Ovary (tissue), 9 donors: ENCODE measurements around the gene ROR2. TPM values are rescaled to one million over a fixed set of nuclear protein-coding genes. Genes with fewer than 3 reads are reported as not detected.
"Not testable (repeated sequence)": the region's sequence is repeated elsewhere in the genome, so short reads cannot be mapped to it uniquely, and the experiment has no call there.

ENCODE experiments used
- DNase-seq, 5 donors: peaks; one replicate each; pipeline ENCODE4 v3.0.0-alpha.2; 2019 to 2020
- H3K27ac ChIP-seq, 2 donors: fragments of 200-600 bp; one replicate each; pipeline versions ENCODE4 v1.5.1 to v1.8.0; 2019 to 2022
- H3K27me3 ChIP-seq: fragments of 200-600 bp; one replicate; pipeline ENCODE4 v1.8.0; 2022
- H3K36me3 ChIP-seq: fragments of 200-600 bp; sonication (generic); one replicate; pipeline ENCODE4 v1.5.1; 2019
- H3K4me1 ChIP-seq: one replicate; pipeline ENCODE4 v1.8.1; 2013; ENCODE audit warnings: mild to moderate bottlenecking, moderate library complexity; ENCODE audit not compliant: insufficient read depth
- H3K4me3 ChIP-seq: fragments of 200-600 bp; sonication (generic); one replicate; pipeline ENCODE4 v1.5.1; 2017
- H3K9me3 ChIP-seq, 2 donors: fragments of 200-600 bp in 1 of 2; sonication (generic) in 1 of 2; one replicate each; pipeline versions ENCODE4 v1.5.1 to v1.8.1; 2013 to 2019; ENCODE audit warnings: mild to moderate bottlenecking in 1 of 2, moderate library complexity in 1 of 2
- EP300 ChIP-seq: sonication (generic); formaldehyde crosslinking; IDR thresholded peaks from one replicate; pipeline ENCODE4 v1.6.1; 2017; ENCODE audit warnings: antibody characterized with exemption
- POLR2A ChIP-seq: fragments of 450-650 bp; IDR thresholded peaks from one replicate; pipeline ENCODE4 v1.6.1; 2017; ENCODE audit warnings: antibody characterized with exemption, mild to moderate bottlenecking, moderate library complexity
- WGBS, 3 donors: extraction: QIAGEN DNeasy Blood & Tissue Kit in 1 of 3; methylation state at CpG; one replicate each; pipeline versions ENCODE4 v1.1.5 to v1.1.7; 2013 to 2017; 5-methylcytosine and 5-hydroxymethylcytosine counted together
- intact Hi-C, 4 donors: fragments of 100-400 bp; cut with DNase I; formaldehyde crosslinking; loops; one replicate each; pipeline versions ENCODE4 v1.11.0 to v1.15.1; 2022 to 2023
- polyA plus RNA-seq, 2 donors: library from polyadenylated mRNA; stranded (reverse); fragments of 200-250 nt in 1 of 2; fragments of 350-450 nt in 1 of 2; fragmentation: Illumina TruSeq in 1 of 2; extraction: RNeasy Lipid Tissue Mini Kit (QIAGEN cat#74804) in 1 of 2; gene quantifications; one replicate each; pipeline ENCODE4 v1.2.3, GENCODE V29; 2013 to 2014
- total RNA-seq, 7 donors: library from RNA; depleted of rRNA in 2 of 7; stranded (reverse); fragments of >200 nt in 2 of 7; fragmentation: NEBNext Ultra II Directional in 3 of 7; extraction: Animal tissue kit (Norgen Biotek cat#: 25700) in 3 of 7; gene quantifications; one replicate each; pipeline versions ENCODE4 v1.1.0 to v1.2.4, GENCODE V29; 2016 to 2023
- TF ChIP-seq, protein P1 (sequence below), 3 donors: fragments of 450-650 bp in 2 of 3; fragments of 200-600 bp in 1 of 3; IDR thresholded peaks; one replicate each; pipeline versions ENCODE4 v1.5.1 to v1.8.0; 2016 to 2022; ENCODE audit warnings: antibody characterized with exemption in 3 of 3, mild to moderate bottlenecking in 1 of 3
- donor health status: DM: no; HTN: no; CAD: no; lungs with moderate emphysema.
- donor health status: DM: no; HTN: no; CAD: no.
- donor health status: Bipolar disorder and iron deficiency.
- donor health status: DM: yes; HTN: yes; CAD: no.
- donor health status: DM: no; HTN: no; CAD: no.
- donor health status: DM: yes; HTN: yes; CAD: no.

ROR2 gene
- total and polyA plus RNA-seq, 9 donors = 11.4 to 35.5 (median 27.7) TPM

DNA sequence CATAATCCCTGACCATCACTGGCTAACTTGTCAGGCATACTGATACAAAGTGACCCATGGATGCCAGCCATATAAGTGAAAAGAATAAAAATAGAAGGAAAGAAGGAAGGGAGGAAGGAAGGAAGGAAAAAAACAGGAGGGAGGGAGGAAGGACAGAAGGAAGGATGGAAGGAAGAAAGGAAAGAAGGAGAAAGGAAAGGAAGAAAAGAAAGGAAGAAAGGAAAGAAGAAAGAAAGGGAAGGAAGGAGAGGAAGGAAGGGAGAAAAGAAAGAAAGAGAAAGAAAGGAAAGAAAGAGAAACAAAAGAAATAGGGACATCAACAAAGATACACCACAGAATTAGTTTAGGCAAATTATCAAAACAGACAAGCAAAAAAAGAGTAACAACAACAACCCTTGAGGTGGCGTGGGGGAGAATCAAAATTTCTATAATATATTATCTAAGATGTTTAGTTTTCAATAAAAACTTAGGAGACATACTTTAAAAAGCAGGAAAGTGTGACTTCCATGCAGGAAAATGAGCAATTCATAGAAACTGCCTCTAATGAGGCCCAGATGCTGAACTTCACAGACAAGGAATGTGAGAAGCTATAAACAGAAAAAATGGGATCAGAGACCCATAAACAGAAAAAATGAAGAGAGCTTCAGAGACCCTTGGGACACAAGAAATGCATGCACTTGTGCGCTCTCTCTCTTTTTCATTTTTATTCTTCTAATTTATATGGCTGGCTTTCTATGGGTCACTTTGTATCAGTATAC lies 430.3 kb downstream of the ROR2 start:
- WGBS, 3 donors = 72 to 80% (median 76%) methylated on average over 2 of the region's 2 CpGs
- H3K4me1 ChIP-seq = peaks cover 2% of the 10 kb centered on the region
- no peaks in the 10 kb centered on the region for H3K9me3 ChIP-seq
- no peak for TF ChIP-seq EP300
- TF ChIP-seq, protein P1, sequence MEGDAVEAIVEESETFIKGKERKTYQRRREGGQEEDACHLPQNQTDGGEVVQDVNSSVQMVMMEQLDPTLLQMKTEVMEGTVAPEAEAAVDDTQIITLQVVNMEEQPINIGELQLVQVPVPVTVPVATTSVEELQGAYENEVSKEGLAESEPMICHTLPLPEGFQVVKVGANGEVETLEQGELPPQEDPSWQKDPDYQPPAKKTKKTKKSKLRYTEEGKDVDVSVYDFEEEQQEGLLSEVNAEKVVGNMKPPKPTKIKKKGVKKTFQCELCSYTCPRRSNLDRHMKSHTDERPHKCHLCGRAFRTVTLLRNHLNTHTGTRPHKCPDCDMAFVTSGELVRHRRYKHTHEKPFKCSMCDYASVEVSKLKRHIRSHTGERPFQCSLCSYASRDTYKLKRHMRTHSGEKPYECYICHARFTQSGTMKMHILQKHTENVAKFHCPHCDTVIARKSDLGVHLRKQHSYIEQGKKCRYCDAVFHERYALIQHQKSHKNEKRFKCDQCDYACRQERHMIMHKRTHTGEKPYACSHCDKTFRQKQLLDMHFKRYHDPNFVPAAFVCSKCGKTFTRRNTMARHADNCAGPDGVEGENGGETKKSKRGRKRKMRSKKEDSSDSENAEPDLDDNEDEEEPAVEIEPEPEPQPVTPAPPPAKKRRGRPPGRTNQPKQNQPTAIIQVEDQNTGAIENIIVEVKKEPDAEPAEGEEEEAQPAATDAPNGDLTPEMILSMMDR (IDR thresholded peaks at IDR 0.05) = no peak
- no peak for TF ChIP-seq POLR2A
- H3K27me3 ChIP-seq = no peaks in the 10 kb centered on the region
- no peak for DNase-seq
- H3K36me3 ChIP-seq = no peaks in the 10 kb centered on the region
- H3K4me3 ChIP-seq = no peak overlapping the region
- no peak overlapping the region for H3K27ac ChIP-seq
- intact Hi-C loops = no loop called here

DNA sequence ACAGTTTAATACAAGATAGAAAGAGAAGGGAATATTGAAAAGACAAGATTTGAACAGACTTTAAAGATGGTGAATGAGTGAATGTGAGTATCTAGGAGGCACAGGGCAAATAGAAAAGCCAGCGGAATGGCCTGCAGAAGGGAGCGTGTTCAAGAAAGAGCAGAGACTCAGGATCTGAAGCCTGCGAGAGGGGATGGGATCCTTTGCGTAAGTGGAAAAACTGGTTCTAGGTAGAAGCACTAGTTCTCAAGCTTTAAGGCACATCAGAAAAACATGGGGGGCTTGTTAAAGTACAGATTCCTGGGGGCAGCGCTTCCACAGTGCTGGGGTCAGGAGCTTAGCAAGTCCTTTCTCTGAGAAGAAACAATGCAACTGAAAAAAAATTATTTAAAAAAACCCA lies 431.6 kb downstream of the ROR2 start:
- DNase-seq = no peak
- TF ChIP-seq, protein P1 (IDR thresholded peaks at IDR 0.05) = no peak
- TF ChIP-seq POLR2A = no peak
- no peak for TF ChIP-seq EP300
- H3K27ac ChIP-seq = no peak overlapping the region
- H3K27me3 ChIP-seq = no peaks in the 10 kb centered on the region
- H3K4me3 ChIP-seq = no peak overlapping the region
- H3K4me1 ChIP-seq = peaks cover 2% of the 10 kb centered on the region
- intact Hi-C loops = no loop called here
- no peaks in the 10 kb centered on the region for H3K36me3 ChIP-seq
- H3K9me3 ChIP-seq = no peaks in the 10 kb centered on the region
- 94 to 97% (median 96%) methylated on average over 5 of the region's 5 CpGs for WGBS, 3 donors

DNA sequence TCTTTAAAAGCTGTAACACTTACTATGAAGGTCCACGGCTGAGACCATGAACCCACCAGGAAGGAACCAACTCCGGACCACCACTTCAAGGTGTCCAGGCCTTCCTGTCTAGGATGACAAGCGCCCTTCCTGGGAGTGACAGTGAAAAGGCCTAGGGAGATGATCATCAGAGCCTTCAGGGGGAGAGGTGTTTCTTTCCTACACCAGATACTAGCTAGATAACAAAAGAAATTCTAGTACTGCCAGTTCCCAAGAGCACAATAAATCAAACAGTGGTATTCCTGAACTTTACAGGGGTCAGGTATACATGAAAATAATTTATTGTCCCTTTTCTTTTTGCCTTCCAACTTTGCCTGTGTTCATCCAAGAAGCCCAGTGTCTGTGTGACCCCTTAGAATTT lies 432.2 kb downstream of the ROR2 start:
- Histone ChIP-seq H3K4me3 (no peak overlapping the region), H3K27me3 (no peaks in the 10 kb centered on the region), H3K9me3 (no peaks in the 10 kb centered on the region), H3K36me3 (no peaks in the 10 kb centered on the region), H3K4me1 (peaks cover 2% of the 10 kb centered on the region), H3K27ac (no peak overlapping the region)
- WGBS, 3 donors = 53 to 74% (median 65%) methylated on average over 3 of the region's 3 CpGs
- intact Hi-C loops = no loop called here
- no peak for DNase-seq
- TF ChIP-seq EP300 = no peak

DNA sequence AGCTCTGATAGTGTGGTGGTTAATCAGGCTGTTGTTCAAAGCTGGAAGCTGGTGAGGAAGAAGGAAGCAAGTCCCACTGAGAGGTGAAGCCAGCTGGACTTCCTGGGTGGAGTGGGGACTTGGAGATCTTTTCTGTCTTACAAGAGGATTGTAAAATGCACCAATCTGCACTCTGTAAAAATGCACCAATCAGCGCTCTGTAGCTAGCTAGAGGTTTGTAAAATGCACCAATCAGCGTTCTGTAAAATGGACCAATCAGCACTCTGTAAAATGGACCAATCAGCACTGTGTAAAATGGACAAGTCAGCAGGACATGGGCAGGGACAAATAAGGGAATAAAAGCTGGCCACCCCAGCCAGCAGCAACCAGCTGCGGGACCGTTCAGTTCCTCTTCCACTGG lies 432.7 kb downstream of the ROR2 start:
- intact Hi-C loops, DNase-seq, H3K4me1 ChIP-seq, H3K27me3 ChIP-seq, H3K4me3 ChIP-seq, H3K27ac ChIP-seq, H3K36me3 ChIP-seq, H3K9me3 ChIP-seq: not testable (repeated sequence)
- 64 to 70% (median 70%) methylated on average over 4 of the region's 4 CpGs for WGBS, 3 donors

DNA sequence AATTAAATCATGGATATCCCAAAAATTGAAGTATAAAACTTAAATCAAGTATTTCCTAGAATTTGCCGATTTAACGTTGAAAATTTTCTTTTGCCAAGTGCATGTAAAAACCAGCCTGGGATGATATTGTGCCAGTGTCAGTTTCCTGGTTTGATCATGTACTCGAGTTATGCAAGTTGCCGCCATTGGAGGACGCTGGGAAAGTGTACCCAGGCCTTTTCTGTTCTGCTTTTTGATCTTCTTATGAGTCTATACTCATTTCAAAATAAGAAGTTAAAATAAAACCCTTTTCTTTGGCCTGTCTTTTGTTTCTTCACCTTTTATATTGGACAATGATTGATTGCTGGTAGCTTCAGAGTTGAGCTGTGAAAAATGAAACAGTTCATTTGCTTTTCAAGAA lies 433.3 kb downstream of the ROR2 start:
- TF ChIP-seq, protein P1 (IDR thresholded peaks at IDR 0.05) = no peak
- TF ChIP-seq EP300 = no peak
- no peak for TF ChIP-seq POLR2A
- Histone ChIP-seq H3K4me1 (peaks cover 2% of the 10 kb centered on the region), H3K27ac (no peak overlapping the region), H3K36me3 (no peaks in the 10 kb centered on the region), H3K9me3 (no peaks in the 10 kb centered on the region), H3K27me3 (no peaks in the 10 kb centered on the region), H3K4me3 (no peak overlapping the region)
- no peak for DNase-seq
- intact Hi-C loops = no loop called here
- WGBS, 3 donors = 94 to 95% (median 94%) methylated on average over 5 of the region's 5 CpGs
